Chondrocyte (in vitro differentiated cells): Measurements from ENCODE around the gene ERICH6B. TPM values are rescaled to one million over a fixed set of nuclear protein-coding genes. Genes with fewer than 3 reads are reported as not detected.

Source experiments
- DNase-seq: peaks from one replicate; pipeline ENCODE4 v3.0.0; 2021; ENCODE audit warnings: mixed read lengths, low spot score
- H3K27ac Mint-ChIP-seq: one replicate; pipeline ENCODE4 v1.8.0; 2021; ENCODE audit warnings: mild to moderate bottlenecking, moderate library complexity, mixed read lengths; ENCODE audit not compliant: unreplicated experiment
- H3K27me3 Mint-ChIP-seq: 2 replicates; pipeline ENCODE4 v1.8.0; 2021; ENCODE audit warnings: low read depth, mixed read lengths
- H3K36me3 Mint-ChIP-seq: 2 replicates; pipeline ENCODE4 v1.8.0; 2021; ENCODE audit warnings: low read depth, mixed read lengths
- H3K4me1 Mint-ChIP-seq: 2 replicates; pipeline ENCODE4 v1.8.0; 2021; ENCODE audit warnings: low read depth, mild to moderate bottlenecking, mixed read lengths
- H3K4me3 Mint-ChIP-seq: one replicate; pipeline ENCODE4 v1.8.0; 2021; ENCODE audit warnings: mild to moderate bottlenecking, moderate library complexity, mixed read lengths; ENCODE audit not compliant: unreplicated experiment
- H3K9me3 Mint-ChIP-seq: 2 replicates; pipeline ENCODE4 v1.8.0; 2021; ENCODE audit warnings: low read depth, mixed read lengths
- total RNA-seq: library from RNA; stranded (reverse); gene quantifications from 3 replicates; pipeline ENCODE4 v1.2.1, GENCODE V29; 2021
- TF ChIP-seq, protein P1 (sequence below): fragments of 200-600 bp; sonication (generic); IDR thresholded peaks from 2 replicates; pipeline ENCODE4 v1.5.0; 2021; ENCODE audit warnings: antibody characterized with exemption, mild to moderate bottlenecking, moderate library complexity

The ERICH6B gene
- total RNA-seq, 1 donor from 2014 or later: not detected

- H3K27ac Mint-ChIP-seq: no peak overlapping the region
- H3K4me3 Mint-ChIP-seq: no peak overlapping the region
- H3K36me3 Mint-ChIP-seq: no peaks in the 10 kb centered on the region
- DNase-seq: no peak
- TF ChIP-seq, protein P1, sequence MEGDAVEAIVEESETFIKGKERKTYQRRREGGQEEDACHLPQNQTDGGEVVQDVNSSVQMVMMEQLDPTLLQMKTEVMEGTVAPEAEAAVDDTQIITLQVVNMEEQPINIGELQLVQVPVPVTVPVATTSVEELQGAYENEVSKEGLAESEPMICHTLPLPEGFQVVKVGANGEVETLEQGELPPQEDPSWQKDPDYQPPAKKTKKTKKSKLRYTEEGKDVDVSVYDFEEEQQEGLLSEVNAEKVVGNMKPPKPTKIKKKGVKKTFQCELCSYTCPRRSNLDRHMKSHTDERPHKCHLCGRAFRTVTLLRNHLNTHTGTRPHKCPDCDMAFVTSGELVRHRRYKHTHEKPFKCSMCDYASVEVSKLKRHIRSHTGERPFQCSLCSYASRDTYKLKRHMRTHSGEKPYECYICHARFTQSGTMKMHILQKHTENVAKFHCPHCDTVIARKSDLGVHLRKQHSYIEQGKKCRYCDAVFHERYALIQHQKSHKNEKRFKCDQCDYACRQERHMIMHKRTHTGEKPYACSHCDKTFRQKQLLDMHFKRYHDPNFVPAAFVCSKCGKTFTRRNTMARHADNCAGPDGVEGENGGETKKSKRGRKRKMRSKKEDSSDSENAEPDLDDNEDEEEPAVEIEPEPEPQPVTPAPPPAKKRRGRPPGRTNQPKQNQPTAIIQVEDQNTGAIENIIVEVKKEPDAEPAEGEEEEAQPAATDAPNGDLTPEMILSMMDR: no peak
- peaks cover 23% of the 10 kb centered on the region for H3K27me3 Mint-ChIP-seq
- H3K9me3 Mint-ChIP-seq: no peaks in the 10 kb centered on the region
- no peaks in the 10 kb centered on the region for H3K4me1 Mint-ChIP-seq
Observed at GRCh38 chr13:45590066-45590465, 25.5 kb downstream of the ERICH6B start.

DNA sequence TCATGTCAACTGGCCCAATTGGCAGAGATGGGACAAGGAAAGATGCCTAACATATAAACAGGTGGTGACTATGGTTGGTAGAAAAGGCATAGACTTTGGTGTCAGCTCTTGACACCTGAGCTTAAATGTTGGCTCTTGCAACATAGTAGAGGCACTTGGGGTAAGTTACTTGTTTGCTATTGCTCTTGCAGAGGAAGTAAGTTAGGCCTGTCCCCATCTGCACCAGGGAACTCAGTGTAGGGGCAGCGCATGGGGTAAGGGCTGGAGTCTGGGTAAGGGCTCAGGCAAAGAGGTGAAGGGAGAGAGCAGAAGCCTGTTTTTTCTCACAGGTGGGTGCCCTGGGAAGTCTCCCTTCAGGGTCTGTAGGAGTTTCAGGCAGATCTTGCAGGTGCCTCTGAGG is 27.6 kb downstream of the ERICH6B start:
- H3K4me3 Mint-ChIP-seq: no peak overlapping the region
- TF ChIP-seq, protein P1: no peak
- H3K9me3 Mint-ChIP-seq: no peaks in the 10 kb centered on the region
- peaks cover 32% of the 10 kb centered on the region for H3K27me3 Mint-ChIP-seq
- no peaks in the 10 kb centered on the region for H3K4me1 Mint-ChIP-seq
- H3K36me3 Mint-ChIP-seq: no peaks in the 10 kb centered on the region
- no peak for DNase-seq
- H3K27ac Mint-ChIP-seq: no peak overlapping the region

DNA sequence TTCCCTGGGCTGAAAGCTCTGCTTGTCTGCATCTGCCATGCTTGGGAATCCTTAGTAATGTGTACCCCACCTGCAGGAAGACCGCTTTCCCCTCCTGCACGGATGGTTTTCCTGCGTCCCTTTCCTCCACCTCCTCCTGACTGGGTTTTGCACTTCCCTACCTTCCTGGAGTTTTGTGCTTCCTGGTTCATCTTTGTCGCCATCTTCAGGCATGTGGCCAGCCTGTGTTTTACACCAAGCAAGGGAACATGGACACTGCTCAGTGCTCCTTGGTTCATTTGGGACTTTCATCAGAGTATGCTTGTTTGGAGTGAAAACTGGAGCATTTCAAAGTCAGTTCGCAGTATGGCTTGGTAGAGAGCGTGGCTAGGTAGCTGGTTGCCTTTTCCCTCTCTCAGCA is 30.7 kb downstream of the ERICH6B start:
- TF ChIP-seq, protein P1: peak; percentile 48
- DNase-seq: no peak
- no peak overlapping the region for H3K4me3 Mint-ChIP-seq
- H3K36me3 Mint-ChIP-seq: no peaks in the 10 kb centered on the region
- no peaks in the 10 kb centered on the region for H3K9me3 Mint-ChIP-seq
- H3K27me3 Mint-ChIP-seq: peaks cover 46% of the 10 kb centered on the region
- no peaks in the 10 kb centered on the region for H3K4me1 Mint-ChIP-seq
- no peak overlapping the region for H3K27ac Mint-ChIP-seq

GRCh38 chr13:45582408-45583076 is 33.0 kb downstream of the ERICH6B start:
- Mint-ChIP-seq H3K4me1 (no peaks in the 10 kb centered on the region), H3K27ac (no peak overlapping the region), H3K4me3 (no peak overlapping the region), H3K27me3 (peaks cover 61% of the 10 kb centered on the region), H3K36me3 (no peaks in the 10 kb centered on the region), H3K9me3 (no peaks in the 10 kb centered on the region)
- no peak for DNase-seq
- TF ChIP-seq, protein P1: no peak

GRCh38 chr13:45576466-45576865 is 39.1 kb downstream of the ERICH6B start:
- H3K4me1 Mint-ChIP-seq: no peaks in the 10 kb centered on the region
- H3K27me3 Mint-ChIP-seq: peaks cover 44% of the 10 kb centered on the region
- no peaks in the 10 kb centered on the region for H3K9me3 Mint-ChIP-seq
- no peaks in the 10 kb centered on the region for H3K36me3 Mint-ChIP-seq
- TF ChIP-seq, protein P1: no peak
- H3K27ac Mint-ChIP-seq: no peak overlapping the region
- no peak for DNase-seq
- H3K4me3 Mint-ChIP-seq: no peak overlapping the region
